HG02943 (cell line): ENCODE data around the gene SLC22A2.
"Not testable (repeated sequence)": the region's sequence is repeated elsewhere in the genome, so short reads cannot be mapped to it uniquely, and the experiment has no call there.

Source experiments
- ATAC-seq: cut with Tn5 transposase; IDR thresholded peaks from one replicate; pipeline ENCODE4 v1.9.1; 2021; ENCODE audit warnings: mild to moderate bottlenecking, low read depth, moderate library complexity; ENCODE audit not compliant: unreplicated experiment

The SLC22A2 gene

GRCh38 chr6:160258346-160259142 lies at the start of gene SLC22A2:
Gene SLC22A2 (minus strand): TSS chr6:160258821. CDS start chr6:160258757, 64 bp downstream.
- ATAC-seq: no peak

GRCh38 chr6:160305926-160306713 lies 47.5 kb upstream of the SLC22A2 start:
- no peak for ATAC-seq

- no peak for ATAC-seq
Observed at GRCh38 chr6:160303806-160304205, 45.2 kb upstream of the SLC22A2 start.

GRCh38 chr6:160302431-160303082 lies 43.9 kb upstream of the SLC22A2 start:
- ATAC-seq: not testable (repeated sequence)

- no peak for ATAC-seq
Observed at GRCh38 chr6:160301339-160301738, 42.7 kb upstream of the SLC22A2 start.

- no peak for ATAC-seq
Observed at GRCh38 chr6:160300076-160300695, 41.6 kb upstream of the SLC22A2 start.

GRCh38 chr6:160299559-160299958 lies 40.9 kb upstream of the SLC22A2 start:
- no peak for ATAC-seq

GRCh38 chr6:160298121-160298520 lies 39.5 kb upstream of the SLC22A2 start:
- ATAC-seq: no peak

GRCh38 chr6:160297310-160297709 lies 38.7 kb upstream of the SLC22A2 start:
- ATAC-seq: no peak

- ATAC-seq: no peak
Observed at GRCh38 chr6:160293844-160294243, 35.2 kb upstream of the SLC22A2 start.

- no peak for ATAC-seq
Observed at GRCh38 chr6:160285541-160286105, 27.0 kb upstream of the SLC22A2 start.

- ATAC-seq: no peak
Observed at GRCh38 chr6:160284575-160284974, 26.0 kb upstream of the SLC22A2 start.

GRCh38 chr6:160282444-160282843 lies 23.8 kb upstream of the SLC22A2 start:
- no peak for ATAC-seq

- no peak for ATAC-seq
Observed at GRCh38 chr6:160279850-160280249, 21.2 kb upstream of the SLC22A2 start.

- no peak for ATAC-seq
Observed at GRCh38 chr6:160278786-160279310, 20.2 kb upstream of the SLC22A2 start.

GRCh38 chr6:160278311-160278710 lies 19.7 kb upstream of the SLC22A2 start:
- no peak for ATAC-seq

- ATAC-seq: no peak
Observed at GRCh38 chr6:160277546-160277945, 18.9 kb upstream of the SLC22A2 start.

- no peak for ATAC-seq
Observed at GRCh38 chr6:160277144-160277543, 18.5 kb upstream of the SLC22A2 start.

- no peak for ATAC-seq
Observed at GRCh38 chr6:160276126-160276525, 17.5 kb upstream of the SLC22A2 start.

- no peak for ATAC-seq
Observed at GRCh38 chr6:160275511-160276003, 16.9 kb upstream of the SLC22A2 start.
